Neuronal stem cell (in vitro differentiated cells): ENCODE measurements around the gene FLRT2.

Source experiments
- DNase-seq: peaks from one replicate; pipeline ENCODE4 v3.0.0-alpha.2; 2013; ENCODE audit warnings: low spot score
- H2AFZ ChIP-seq: one replicate; pipeline ENCODE4 v1.6.1; 2013; ENCODE audit warnings: mild to moderate bottlenecking, low read length, inconsistent platforms
- H2AK5ac ChIP-seq: 2 replicates; pipeline ENCODE4 v1.6.1; 2013; ENCODE audit warnings: low read depth, mild to moderate bottlenecking, inconsistent platforms, low read length, moderate library complexity, mixed read lengths
- H2BK120ac ChIP-seq: 2 replicates; pipeline ENCODE4 v1.6.1; 2013; ENCODE audit warnings: low read depth, mild to moderate bottlenecking, inconsistent platforms, low read length, moderate library complexity, mixed read lengths
- H2BK12ac ChIP-seq: one replicate; pipeline ENCODE4 v1.6.1; 2013; ENCODE audit warnings: low read length, inconsistent platforms
- H2BK15ac ChIP-seq: 2 replicates; pipeline ENCODE4 v1.6.1; 2013; ENCODE audit warnings: mild to moderate bottlenecking, low read length, inconsistent platforms, mixed read lengths
- H2BK5ac ChIP-seq: one replicate; pipeline ENCODE4 v1.6.1; 2013; ENCODE audit warnings: inconsistent platforms, mild to moderate bottlenecking, low read length, moderate library complexity
- H3K14ac ChIP-seq: one replicate; pipeline ENCODE4 v1.6.1; 2013; ENCODE audit warnings: low read length, inconsistent platforms
- H3K18ac ChIP-seq: 2 replicates; pipeline ENCODE4 v1.6.1; 2013; ENCODE audit warnings: low read length, inconsistent platforms
- H3K23ac ChIP-seq: 2 replicates; pipeline ENCODE4 v1.6.1; 2013; ENCODE audit warnings: low read depth, mild to moderate bottlenecking, mixed read lengths, low read length, inconsistent platforms; ENCODE audit not compliant: poor library complexity
- H3K27ac ChIP-seq: replicated peaks from 3 replicates; pipeline ENCODE4 v1.5.1; 2013; ENCODE audit warnings: low read length, inconsistent platforms
- H3K27me3 ChIP-seq, 3 experiments: 2 replicates each; pipeline ENCODE4 v1.6.1; 2013; ENCODE audit warnings: low read length in 3 of 3, mild to moderate bottlenecking in 2 of 3, inconsistent platforms in 1 of 3, low read depth in 1 of 3, mixed read lengths in 1 of 3, moderate library complexity in 1 of 3; ENCODE audit not compliant: control insufficient read depth in 3 of 3, insufficient read depth in 3 of 3
- H3K36me3 ChIP-seq, 2 donors: replicated peaks in 1 of 2; 2 replicates each; pipeline ENCODE4 v1.6.1; 2013; ENCODE audit warnings: low read length in 2 of 2; ENCODE audit not compliant: control insufficient read depth in 2 of 2, insufficient read depth in 2 of 2
- H3K4ac ChIP-seq: 2 replicates; pipeline ENCODE4 v1.6.1; 2013; ENCODE audit warnings: inconsistent platforms, mild to moderate bottlenecking, low read length, moderate library complexity
- H3K4me1 ChIP-seq, 2 donors: 1 replicate in 1 of 2; 2 replicates in 1 of 2; pipeline ENCODE4 v1.6.1; 2013; ENCODE audit warnings: low read length in 2 of 2, low read depth in 1 of 2; ENCODE audit not compliant: control insufficient read depth in 2 of 2, insufficient read depth in 1 of 2
- H3K4me2 ChIP-seq: one replicate; pipeline ENCODE4 v1.6.1; 2013; ENCODE audit warnings: mild to moderate bottlenecking, low read length, inconsistent platforms; ENCODE audit not compliant: insufficient read depth, poor library complexity, severe bottlenecking
- H3K4me3 ChIP-seq, 2 donors: 2 replicates each; pipeline ENCODE4 v1.5.1; 2013; ENCODE audit warnings: low read length in 2 of 2, mild to moderate bottlenecking in 2 of 2, inconsistent platforms in 1 of 2, moderate library complexity in 1 of 2
- H3K79me1 ChIP-seq: one replicate; pipeline ENCODE4 v1.6.1; 2013; ENCODE audit warnings: low read depth, mild to moderate bottlenecking, inconsistent platforms, low read length, moderate library complexity
- H3K9ac ChIP-seq: one replicate; pipeline ENCODE4 v1.6.1; 2013; ENCODE audit warnings: mild to moderate bottlenecking, low read depth, low read length, inconsistent platforms; ENCODE audit not compliant: poor library complexity
- H3K9me3 ChIP-seq, 2 donors: replicated peaks in 1 of 2; 2 replicates each; pipeline versions ENCODE3 to v1.6.1; 2013; ENCODE audit warnings: low read length in 2 of 2, mild to moderate bottlenecking in 2 of 2, inconsistent platforms in 1 of 2, low read depth in 1 of 2, mixed read lengths in 1 of 2, moderate library complexity in 1 of 2; ENCODE audit not compliant: control insufficient read depth in 2 of 2, insufficient read depth in 1 of 2
- H4K8ac ChIP-seq: one replicate; pipeline ENCODE4 v1.6.1; 2013; ENCODE audit warnings: low read depth, mild to moderate bottlenecking, inconsistent platforms, low read length, moderate library complexity
- H4K91ac ChIP-seq: one replicate; pipeline ENCODE4 v1.6.1; 2013; ENCODE audit warnings: low read length, low read depth, mild to moderate bottlenecking, inconsistent platforms; ENCODE audit not compliant: poor library complexity
- WGBS, 2 donors: extraction: QIAGEN DNeasy Blood & Tissue Kit; methylation state at CpG; one replicate each; pipeline ENCODE4 v1.1.7; 2013; ENCODE audit warnings: missing lambda C conversion rate in 2 of 2, mixed read lengths in 1 of 2; ENCODE audit not compliant: insufficient read length in 2 of 2, insufficient replicate concordance in 1 of 2; ENCODE audit errors: extremely low coverage in 2 of 2; 5-methylcytosine and 5-hydroxymethylcytosine counted together

The FLRT2 gene

DNA sequence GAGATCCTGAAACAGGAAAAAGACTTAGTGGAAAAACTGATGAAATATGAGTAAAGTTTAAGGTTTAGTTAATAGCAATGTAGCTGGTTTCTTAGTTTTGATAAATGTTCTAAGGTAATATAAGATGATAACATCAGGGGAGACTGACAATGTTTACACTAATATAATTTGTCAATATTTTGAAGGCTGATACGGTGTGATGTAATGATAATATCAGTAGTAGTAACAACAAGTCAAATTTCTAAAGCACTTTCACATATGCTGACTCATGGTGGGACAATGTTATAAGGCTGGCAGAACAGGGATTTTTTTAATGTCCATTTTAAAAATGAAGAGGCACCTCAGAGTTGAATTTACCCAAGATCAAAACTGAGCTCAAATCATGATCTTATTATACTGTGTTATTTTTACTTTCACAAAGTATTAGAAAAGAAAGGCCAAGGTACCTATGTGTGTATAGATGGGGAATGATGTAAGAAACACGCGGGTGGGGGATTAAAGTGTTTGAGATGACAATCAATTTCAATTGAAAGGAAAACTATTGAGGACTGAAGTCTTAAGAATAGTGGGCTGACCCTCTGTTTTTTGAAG lies 2.4 kb upstream of the FLRT2 start:
- H4K91ac ChIP-seq: no peak overlapping the region
- H3K9me3 ChIP-seq: no peaks in the 10 kb centered on the region
- no peak overlapping the region for H3K4me3 ChIP-seq

GRCh38 chr14:85528080-85528896 lies 1.7 kb upstream of the FLRT2 start:
- Histone ChIP-seq H3K14ac (no peak overlapping the region), H2AK5ac (no peak overlapping the region), H2BK12ac (no peak overlapping the region), H3K4me1 (peaks cover 0 to 14% of the 10 kb centered on the region in 2 donors), H4K91ac (no peak overlapping the region), H3K27me3 (peaks cover 2 to 45% (median 28%) of the 10 kb centered on the region in 3 experiments), H3K27ac (no peak overlapping the region), H3K9me3 (no peaks in the 10 kb centered on the region), H3K18ac (no peak overlapping the region), H2BK120ac (no peak overlapping the region), H3K9ac (no peak overlapping the region), H4K8ac (no peak overlapping the region), H3K4me2 (no peak overlapping the region), H3K4ac (no peak overlapping the region), H2BK15ac (no peak overlapping the region), H3K36me3 (no peaks in the 10 kb centered on the region), H2AFZ (peak overlapping the region; percentile 96), H3K79me1 (no peaks in the 10 kb centered on the region), H2BK5ac (no peak overlapping the region), H3K23ac (no peak overlapping the region), H3K4me3 (peak overlapping the region in 1 of 2 donors; percentile 41)
- WGBS, 2 donors: no CpG with 5 or more reads among the region's 7 CpGs
- peak; percentile 51 for DNase-seq

More for the DNA sequence above, 2.4 kb upstream of the FLRT2 start:
- Histone ChIP-seq H3K4ac (no peak overlapping the region), H2AK5ac (no peak overlapping the region), H3K4me2 (no peak overlapping the region), H2BK5ac (no peak overlapping the region), H2BK12ac (no peak overlapping the region), H3K27me3 (peaks cover 2 to 42% (median 28%) of the 10 kb centered on the region in 3 experiments), H3K4me1 (peaks cover 0 to 13% of the 10 kb centered on the region in 2 donors), H2AFZ (no peak overlapping the region), H3K36me3 (no peaks in the 10 kb centered on the region), H3K27ac (no peak overlapping the region), H3K79me1 (no peaks in the 10 kb centered on the region), H2BK15ac (no peak overlapping the region), H3K14ac (no peak overlapping the region), H3K9ac (no peak overlapping the region), H3K23ac (no peak overlapping the region), H2BK120ac (no peak overlapping the region), H3K18ac (no peak overlapping the region), H4K8ac (no peak overlapping the region)
- no CpG with 5 or more reads among the region's 3 CpGs for WGBS, 2 donors
- DNase-seq: no peak

GRCh38 chr14:85528897-85529631 lies 880 bp upstream of the FLRT2 start:
- Histone ChIP-seq H3K79me1 (no peaks in the 10 kb centered on the region), H2BK5ac (no peak overlapping the region), H3K4me3 (peak overlapping the region; percentile 41 to 82), H3K9me3 (no peaks in the 10 kb centered on the region), H3K36me3 (no peaks in the 10 kb centered on the region), H3K27me3 (peaks cover 2 to 48% (median 30%) of the 10 kb centered on the region in 3 experiments), H2BK120ac (no peak overlapping the region), H3K27ac (no peak overlapping the region), H2BK15ac (no peak overlapping the region), H2AK5ac (no peak overlapping the region), H3K4me1 (peaks cover 0 to 14% of the 10 kb centered on the region in 2 donors), H3K4ac (no peak overlapping the region), H2BK12ac (no peak overlapping the region), H3K9ac (peak overlapping the region; percentile 46), H4K91ac (no peak overlapping the region), H3K18ac (no peak overlapping the region), H2AFZ (peak overlapping the region; percentile 96), H3K4me2 (peak overlapping the region; percentile 93), H3K23ac (no peak overlapping the region), H4K8ac (no peak overlapping the region), H3K14ac (no peak overlapping the region)
- peak; percentile 35 for DNase-seq
- no CpG with 5 or more reads among the region's 29 CpGs for WGBS, 2 donors

DNA sequence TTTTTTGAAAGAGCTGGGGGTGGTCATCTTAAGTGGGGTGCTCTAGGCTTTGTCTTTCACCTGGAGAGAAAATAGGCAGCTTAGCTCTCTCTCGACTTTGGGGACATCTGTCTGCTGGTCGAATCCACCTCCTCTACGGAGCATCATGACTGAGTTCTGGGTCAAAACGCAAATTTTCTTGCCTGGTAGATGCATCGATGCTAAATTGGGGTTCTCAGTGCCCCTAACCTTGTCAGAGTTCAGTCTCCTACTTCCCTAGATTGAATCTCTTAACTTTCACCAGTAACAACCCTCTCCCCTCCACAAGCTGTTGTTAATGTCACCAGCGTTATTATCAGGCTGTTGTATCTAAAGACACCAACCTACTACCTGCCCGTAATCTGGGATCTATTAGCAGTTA lies 682 bp downstream of the FLRT2 start:
- Histone ChIP-seq H2BK15ac (no peak overlapping the region), H3K36me3 (no peaks in the 10 kb centered on the region), H3K9me3 (no peaks in the 10 kb centered on the region), H3K27ac (no peak overlapping the region), H4K91ac (no peak overlapping the region), H3K18ac (no peak overlapping the region), H3K4me3 (peak overlapping the region; percentile 56 to 82), H2BK120ac (no peak overlapping the region), H2AK5ac (no peak overlapping the region), H3K4ac (no peak overlapping the region), H3K23ac (no peak overlapping the region), H2BK12ac (no peak overlapping the region), H3K27me3 (peaks cover 2 to 63% (median 35%) of the 10 kb centered on the region in 3 experiments), H2BK5ac (no peak overlapping the region), H3K14ac (no peak overlapping the region), H4K8ac (no peak overlapping the region), H3K9ac (no peak overlapping the region), H3K79me1 (no peaks in the 10 kb centered on the region), H3K4me1 (peaks cover 0 to 14% of the 10 kb centered on the region in 2 donors), H3K4me2 (peak overlapping the region; percentile 93), H2AFZ (peak overlapping the region; percentile 96)
- WGBS, 2 donors: no CpG with 5 or more reads among the region's 7 CpGs
- peak; percentile 6 for DNase-seq
